Mesothelial cell of epicardium (in vitro differentiated cells): ENCODE measurements around the gene PLA2G10. TPM values are rescaled to one million over a fixed set of nuclear protein-coding genes. Genes with fewer than 3 reads are reported as not detected.

Source experiments
- DNase-seq, 2 experiments: peaks; one replicate each; pipeline ENCODE4 v3.0.0; 2021; ENCODE audit warnings: low spot score in 2 of 2; ENCODE audit not compliant: unreplicated experiment in 2 of 2
- H3K27ac Mint-ChIP-seq: 2 replicates; pipeline ENCODE4 v1.8.0; 2021; ENCODE audit warnings: mixed read lengths
- H3K27me3 Mint-ChIP-seq: 2 replicates; pipeline ENCODE4 v1.8.0; 2021; ENCODE audit warnings: low read depth, mixed read lengths
- H3K36me3 Mint-ChIP-seq: 2 replicates; pipeline ENCODE4 v1.8.0; 2021; ENCODE audit warnings: mixed read lengths
- H3K4me1 Mint-ChIP-seq: 2 replicates; pipeline ENCODE4 v1.8.0; 2021; ENCODE audit warnings: mixed read lengths
- H3K4me3 Mint-ChIP-seq: 2 replicates; pipeline ENCODE4 v1.8.0; 2021; ENCODE audit warnings: mild to moderate bottlenecking, moderate library complexity, mixed read lengths
- H3K9me3 Mint-ChIP-seq: 2 replicates; pipeline ENCODE4 v1.8.0; 2021; ENCODE audit warnings: mixed read lengths
- CTCF ChIP-seq: fragments of 200-600 bp; sonication (generic); IDR thresholded peaks from one replicate; pipeline ENCODE4 v1.5.0; 2021; ENCODE audit warnings: antibody characterized with exemption; ENCODE audit not compliant: unreplicated experiment
- total RNA-seq: library from RNA; stranded (reverse); gene quantifications from 3 replicates; pipeline ENCODE4 v1.2.1, GENCODE V29; 2021

The PLA2G10 gene
- total RNA-seq, 1 donor from 2014 or later, result not detected

GRCh38 chr16:14672403-14672971, 21.6 kb downstream of the PLA2G10 start:
- DNase-seq, result no peak
- Mint-ChIP-seq H3K4me3 (no peak overlapping the region), H3K9me3 (peaks cover 11% of the 10 kb centered on the region), H3K4me1 (no peaks in the 10 kb centered on the region), H3K27me3 (peaks cover 2% of the 10 kb centered on the region), H3K27ac (no peak overlapping the region), H3K36me3 (peaks cover 7% of the 10 kb centered on the region)
- no peak for TF ChIP-seq CTCF

- Mint-ChIP-seq H3K27ac (no peak overlapping the region), H3K9me3 (peaks cover 4% of the 10 kb centered on the region), H3K4me1 (no peaks in the 10 kb centered on the region), H3K36me3 (peaks cover 23% of the 10 kb centered on the region), H3K4me3 (no peak overlapping the region), H3K27me3 (peaks cover 2% of the 10 kb centered on the region)
- TF ChIP-seq CTCF, result no peak
- DNase-seq, result no peak
These were observed 24.3 kb downstream of the PLA2G10 start for GRCh38 chr16:14669776-14670175.

- no peak overlapping the region for H3K4me3 Mint-ChIP-seq
- peaks cover 26% of the 10 kb centered on the region for H3K36me3 Mint-ChIP-seq
- no peak overlapping the region for H3K27ac Mint-ChIP-seq
- H3K27me3 Mint-ChIP-seq, result no peaks in the 10 kb centered on the region
- no peak for DNase-seq
- H3K9me3 Mint-ChIP-seq, result no peaks in the 10 kb centered on the region
- TF ChIP-seq CTCF, result no peak
- no peaks in the 10 kb centered on the region for H3K4me1 Mint-ChIP-seq
These were observed 25.4 kb downstream of the PLA2G10 start for GRCh38 chr16:14668556-14669223.

GRCh38 chr16:14667347-14668266, 26.5 kb downstream of the PLA2G10 start:
- Mint-ChIP-seq H3K27me3 (no peaks in the 10 kb centered on the region), H3K36me3 (peaks cover 29% of the 10 kb centered on the region), H3K4me3 (no peak overlapping the region), H3K4me1 (no peaks in the 10 kb centered on the region), H3K27ac (no peak overlapping the region), H3K9me3 (no peaks in the 10 kb centered on the region)
- no peak for DNase-seq
- TF ChIP-seq CTCF, result no peak

GRCh38 chr16:14658063-14658462, 36.0 kb downstream of the PLA2G10 start:
- no peaks in the 10 kb centered on the region for H3K9me3 Mint-ChIP-seq
- no peak overlapping the region for H3K27ac Mint-ChIP-seq
- H3K27me3 Mint-ChIP-seq, result no peaks in the 10 kb centered on the region
- H3K4me1 Mint-ChIP-seq, result no peaks in the 10 kb centered on the region
- DNase-seq, result no peak
- peaks cover 24% of the 10 kb centered on the region for H3K36me3 Mint-ChIP-seq
- no peak overlapping the region for H3K4me3 Mint-ChIP-seq
- no peak for TF ChIP-seq CTCF
